HCT116 (cell line): ENCODE measurements around the gene C19orf38.

Experiments
- CEBPB ChIP-seq: IDR thresholded peaks from 2 replicates; pipeline ENCODE4 v1.6.1; 2012; ENCODE audit warnings: low read depth
- JUND ChIP-seq: IDR thresholded peaks from 2 replicates; pipeline ENCODE4 v1.6.1; 2012
- POLR2A ChIP-seq: IDR thresholded peaks from 2 replicates; pipeline ENCODE4 v1.7.0; 2011; ENCODE audit warnings: borderline replicate concordance; ENCODE audit not compliant: insufficient read depth, insufficient read length; ENCODE audit errors: extremely low read depth
- POLR2AphosphoS5 ChIP-seq: IDR thresholded peaks from 2 replicates; pipeline ENCODE4 v1.6.1; 2011; ENCODE audit warnings: mild to moderate bottlenecking, low read depth, low read length, moderate library complexity
- RAD21 ChIP-seq: IDR thresholded peaks from 2 replicates; pipeline ENCODE4 v1.6.1; 2012; ENCODE audit warnings: low read depth, mild to moderate bottlenecking
- SP1 ChIP-seq: IDR thresholded peaks from 2 replicates; pipeline ENCODE4 v1.6.1; 2012; ENCODE audit warnings: low read depth
- SRF ChIP-seq: IDR thresholded peaks from 2 replicates; pipeline ENCODE4 v1.6.1; 2012; ENCODE audit warnings: low read depth
- YY1 ChIP-seq: IDR thresholded peaks from 2 replicates; pipeline ENCODE4 v1.6.1; 2011; ENCODE audit warnings: low read length, low read depth, moderate library complexity, mild to moderate bottlenecking; ENCODE audit not compliant: insufficient replicate concordance; ENCODE audit errors: extremely low read depth
- ZFX ChIP-seq: fragments of 450-650 bp; IDR thresholded peaks from 2 replicates; pipeline ENCODE4 v1.6.1; 2017
- ZNF274 ChIP-seq: fragments of 200-500 bp; sonication (Bioruptor generic); IDR thresholded peaks from 2 replicates; pipeline ENCODE4 v1.6.1; 2014; ENCODE audit warnings: mild to moderate bottlenecking, low read depth, low read length, inconsistent platforms
- TF ChIP-seq, protein P1 (sequence below), 3 experiments: fragments of 200-600 bp in 1 of 3; sonication (generic) in 1 of 3; IDR thresholded peaks in 2 of 3; conservative IDR thresholded peaks in 1 of 3; 2 replicates each; pipeline ENCODE4 v1.5.1; 2012 to 2017; ENCODE audit warnings: low read depth in 2 of 3, low read length in 2 of 3, antibody characterized with exemption in 1 of 3, borderline replicate concordance in 1 of 3, control low read depth in 1 of 3, mild to moderate bottlenecking in 1 of 3, mixed read lengths in 1 of 3, mixed run types in 1 of 3, moderate library complexity in 1 of 3; ENCODE audit not compliant: insufficient read depth in 1 of 3
- TF ChIP-seq, protein P2 (sequence below): IDR thresholded peaks from 2 replicates; pipeline ENCODE4 v1.6.1; 2012
- TF ChIP-seq, protein P3 (sequence below): IDR thresholded peaks from 2 replicates; pipeline ENCODE4 v1.6.1; 2011; ENCODE audit warnings: mild to moderate bottlenecking, low read length, moderate library complexity; ENCODE audit not compliant: insufficient replicate concordance; ENCODE audit errors: extremely low read depth

DNA sequence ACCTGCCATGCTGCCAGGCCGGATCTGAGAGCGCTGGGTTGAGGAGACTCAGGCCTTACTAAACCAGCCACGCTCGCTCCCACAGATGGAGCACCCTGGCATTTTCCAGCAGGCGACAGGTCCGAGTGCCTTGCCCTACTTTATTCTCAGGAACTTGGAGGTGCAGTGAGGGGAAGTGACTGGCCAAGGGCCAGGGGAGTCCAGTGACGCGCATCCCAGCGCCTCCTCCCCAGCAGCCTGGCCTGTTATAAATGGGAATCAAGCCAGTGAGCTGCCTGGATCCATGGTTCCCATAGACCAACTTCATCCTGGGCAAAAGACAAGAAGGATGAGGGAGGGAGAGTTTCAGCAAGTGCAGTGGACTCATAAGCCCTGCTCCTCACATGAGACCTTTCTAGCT, 47.7 kb upstream of the C19orf38 start:
- TF ChIP-seq, protein P1, sequence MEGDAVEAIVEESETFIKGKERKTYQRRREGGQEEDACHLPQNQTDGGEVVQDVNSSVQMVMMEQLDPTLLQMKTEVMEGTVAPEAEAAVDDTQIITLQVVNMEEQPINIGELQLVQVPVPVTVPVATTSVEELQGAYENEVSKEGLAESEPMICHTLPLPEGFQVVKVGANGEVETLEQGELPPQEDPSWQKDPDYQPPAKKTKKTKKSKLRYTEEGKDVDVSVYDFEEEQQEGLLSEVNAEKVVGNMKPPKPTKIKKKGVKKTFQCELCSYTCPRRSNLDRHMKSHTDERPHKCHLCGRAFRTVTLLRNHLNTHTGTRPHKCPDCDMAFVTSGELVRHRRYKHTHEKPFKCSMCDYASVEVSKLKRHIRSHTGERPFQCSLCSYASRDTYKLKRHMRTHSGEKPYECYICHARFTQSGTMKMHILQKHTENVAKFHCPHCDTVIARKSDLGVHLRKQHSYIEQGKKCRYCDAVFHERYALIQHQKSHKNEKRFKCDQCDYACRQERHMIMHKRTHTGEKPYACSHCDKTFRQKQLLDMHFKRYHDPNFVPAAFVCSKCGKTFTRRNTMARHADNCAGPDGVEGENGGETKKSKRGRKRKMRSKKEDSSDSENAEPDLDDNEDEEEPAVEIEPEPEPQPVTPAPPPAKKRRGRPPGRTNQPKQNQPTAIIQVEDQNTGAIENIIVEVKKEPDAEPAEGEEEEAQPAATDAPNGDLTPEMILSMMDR (IDR thresholded peaks at IDR 0.05 in 2 of 3, conservative IDR thresholded peaks at IDR 0.05 in 1 of 3; ENCODE audit: borderline replicate concordance in 1 of 3, insufficient read depth in 1 of 3, low read depth in 2 of 3, low read length in 2 of 3): no peak
- TF ChIP-seq POLR2AphosphoS5 (no peak), POLR2A (no peak), SP1 (no peak), ZNF274 (no peak), JUND (no peak), CEBPB (no peak), ZFX (no peak), SRF (no peak), RAD21 (no peak), YY1 (no peak)
- TF ChIP-seq, protein P2, sequence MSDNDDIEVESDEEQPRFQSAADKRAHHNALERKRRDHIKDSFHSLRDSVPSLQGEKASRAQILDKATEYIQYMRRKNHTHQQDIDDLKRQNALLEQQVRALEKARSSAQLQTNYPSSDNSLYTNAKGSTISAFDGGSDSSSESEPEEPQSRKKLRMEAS: no peak
- TF ChIP-seq, protein P3, sequence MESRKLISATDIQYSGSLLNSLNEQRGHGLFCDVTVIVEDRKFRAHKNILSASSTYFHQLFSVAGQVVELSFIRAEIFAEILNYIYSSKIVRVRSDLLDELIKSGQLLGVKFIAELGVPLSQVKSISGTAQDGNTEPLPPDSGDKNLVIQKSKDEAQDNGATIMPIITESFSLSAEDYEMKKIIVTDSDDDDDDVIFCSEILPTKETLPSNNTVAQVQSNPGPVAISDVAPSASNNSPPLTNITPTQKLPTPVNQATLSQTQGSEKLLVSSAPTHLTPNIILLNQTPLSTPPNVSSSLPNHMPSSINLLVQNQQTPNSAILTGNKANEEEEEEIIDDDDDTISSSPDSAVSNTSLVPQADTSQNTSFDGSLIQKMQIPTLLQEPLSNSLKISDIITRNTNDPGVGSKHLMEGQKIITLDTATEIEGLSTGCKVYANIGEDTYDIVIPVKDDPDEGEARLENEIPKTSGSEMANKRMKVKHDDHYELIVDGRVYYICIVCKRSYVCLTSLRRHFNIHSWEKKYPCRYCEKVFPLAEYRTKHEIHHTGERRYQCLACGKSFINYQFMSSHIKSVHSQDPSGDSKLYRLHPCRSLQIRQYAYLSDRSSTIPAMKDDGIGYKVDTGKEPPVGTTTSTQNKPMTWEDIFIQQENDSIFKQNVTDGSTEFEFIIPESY: no peak
